ENCODE data around the gene SDC3. TPM values are rescaled to one million over a fixed set of nuclear protein-coding genes. Genes with fewer than 3 reads are reported as not detected.

The SDC3 gene
- total RNA-seq, 1 donor from 2014 or later, result 51.3 TPM

DNA sequence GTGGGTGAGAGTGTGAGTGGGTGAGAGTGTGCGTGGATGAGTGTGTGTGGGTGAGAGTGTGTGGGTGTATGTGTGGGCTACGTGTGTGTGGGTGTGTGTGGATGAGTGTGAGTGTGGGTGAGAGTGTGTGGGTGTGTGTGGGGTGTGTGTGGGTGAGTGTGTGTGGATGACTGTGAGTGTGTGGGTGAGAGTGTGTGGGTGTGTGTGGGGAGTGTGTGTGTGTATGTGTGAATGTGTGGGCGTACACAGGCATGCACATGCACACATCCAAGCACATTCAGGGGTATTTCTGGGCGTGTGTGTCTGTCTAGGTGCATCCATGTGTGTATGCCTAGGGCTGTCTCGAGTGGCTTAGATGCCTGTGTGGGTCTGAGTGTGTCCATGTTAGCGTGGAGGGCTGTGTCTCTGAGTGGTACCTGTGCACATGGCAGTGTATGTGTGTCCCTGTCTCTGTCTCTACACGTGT lies 14.0 kb downstream of the SDC3 start:
- no peak for TF ChIP-seq CTCF (IDR thresholded peaks at IDR 0.05; ENCODE audit: unreplicated experiment)
- H3K9me3 Mint-ChIP-seq (ENCODE audit: unreplicated experiment), result no peaks in the 10 kb centered on the region
- no peak overlapping the region for H3K4me3 Mint-ChIP-seq (ENCODE audit: unreplicated experiment)
- no peak overlapping the region for H3K27ac Mint-ChIP-seq (ENCODE audit: unreplicated experiment)
- DNase-seq (ENCODE audit: low spot score), result no peak
- H3K36me3 Mint-ChIP-seq (ENCODE audit: low read depth, unreplicated experiment), result peaks cover 8% of the 10 kb centered on the region
- H3K27me3 Mint-ChIP-seq (ENCODE audit: unreplicated experiment), result peaks cover 11% of the 10 kb centered on the region
- peaks cover 7% of the 10 kb centered on the region for H3K4me1 Mint-ChIP-seq (ENCODE audit: unreplicated experiment)

GRCh38 chr1:30893776-30894507 lies 14.6 kb downstream of the SDC3 start:
- Mint-ChIP-seq H3K27me3 (ENCODE audit: unreplicated experiment) (peaks cover 11% of the 10 kb centered on the region), H3K4me1 (ENCODE audit: unreplicated experiment) (peaks cover 7% of the 10 kb centered on the region), H3K27ac (ENCODE audit: unreplicated experiment) (no peak overlapping the region), H3K9me3 (ENCODE audit: unreplicated experiment) (no peaks in the 10 kb centered on the region), H3K36me3 (ENCODE audit: low read depth, unreplicated experiment) (peaks cover 8% of the 10 kb centered on the region), H3K4me3 (ENCODE audit: unreplicated experiment) (no peak overlapping the region)
- TF ChIP-seq CTCF (IDR thresholded peaks at IDR 0.05; ENCODE audit: unreplicated experiment), result no peak
- no peak for DNase-seq (ENCODE audit: low spot score)

DNA sequence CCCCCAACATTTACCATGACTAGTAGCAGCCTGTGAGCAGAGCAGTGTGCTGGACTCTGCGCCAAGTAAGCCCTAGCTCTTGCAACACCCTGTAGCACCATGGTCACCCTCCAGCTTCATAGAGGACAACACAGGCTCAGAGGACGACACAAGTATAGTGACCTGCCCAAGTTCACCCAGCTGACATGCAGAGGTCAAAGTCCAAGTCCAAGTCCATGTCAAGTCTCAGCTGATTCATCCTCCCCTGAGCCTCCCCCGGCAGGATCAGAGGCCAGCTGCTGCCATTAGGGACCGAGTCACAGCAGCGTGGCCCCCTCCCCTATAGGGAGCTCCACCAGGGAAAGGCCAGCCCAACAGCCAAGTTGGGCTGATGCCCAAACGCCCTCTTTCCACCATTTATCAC lies 15.9 kb downstream of the SDC3 start:
- Mint-ChIP-seq H3K9me3 (ENCODE audit: unreplicated experiment) (no peaks in the 10 kb centered on the region), H3K4me3 (ENCODE audit: unreplicated experiment) (no peak overlapping the region), H3K4me1 (ENCODE audit: unreplicated experiment) (peaks cover 7% of the 10 kb centered on the region), H3K27ac (ENCODE audit: unreplicated experiment) (no peak overlapping the region), H3K27me3 (ENCODE audit: unreplicated experiment) (peaks cover 9% of the 10 kb centered on the region), H3K36me3 (ENCODE audit: low read depth, unreplicated experiment) (peaks cover 6% of the 10 kb centered on the region)
- DNase-seq (ENCODE audit: low spot score), result no peak
- TF ChIP-seq CTCF (IDR thresholded peaks at IDR 0.05; ENCODE audit: unreplicated experiment), result no peak

DNA sequence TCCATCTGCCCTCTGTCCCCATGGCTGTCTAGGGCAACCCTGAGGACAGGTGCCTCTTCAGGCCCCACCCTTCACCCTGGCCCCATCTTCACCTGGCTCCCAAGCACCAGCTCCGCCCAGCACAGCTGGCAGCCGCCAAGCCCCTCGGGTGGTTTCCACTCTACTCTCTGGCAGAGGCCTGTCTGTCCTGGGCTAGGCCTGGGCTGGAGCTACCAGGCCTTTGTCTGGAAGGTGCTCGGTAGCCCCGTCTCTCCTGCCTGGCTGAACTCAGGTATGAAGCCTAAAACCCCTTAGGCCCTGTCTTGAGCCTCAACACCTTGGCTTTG lies 17.4 kb downstream of the SDC3 start:
- peaks cover 5% of the 10 kb centered on the region for H3K4me1 Mint-ChIP-seq (ENCODE audit: unreplicated experiment)
- H3K9me3 Mint-ChIP-seq (ENCODE audit: unreplicated experiment), result no peaks in the 10 kb centered on the region
- no peak for DNase-seq (ENCODE audit: low spot score)
- H3K4me3 Mint-ChIP-seq (ENCODE audit: unreplicated experiment), result no peak overlapping the region
- no peak overlapping the region for H3K27ac Mint-ChIP-seq (ENCODE audit: unreplicated experiment)
- TF ChIP-seq CTCF (IDR thresholded peaks at IDR 0.05; ENCODE audit: unreplicated experiment), result no peak
- H3K27me3 Mint-ChIP-seq (ENCODE audit: unreplicated experiment), result peaks cover 6% of the 10 kb centered on the region
- peaks cover under 1% of the 10 kb centered on the region for H3K36me3 Mint-ChIP-seq (ENCODE audit: low read depth, unreplicated experiment)

- Mint-ChIP-seq H3K27me3 (ENCODE audit: unreplicated experiment) (peaks cover 3% of the 10 kb centered on the region), H3K9me3 (ENCODE audit: unreplicated experiment) (no peaks in the 10 kb centered on the region), H3K4me3 (ENCODE audit: unreplicated experiment) (no peak overlapping the region), H3K36me3 (ENCODE audit: low read depth, unreplicated experiment) (no peaks in the 10 kb centered on the region), H3K4me1 (ENCODE audit: unreplicated experiment) (peaks cover 7% of the 10 kb centered on the region), H3K27ac (ENCODE audit: unreplicated experiment) (no peak overlapping the region)
- TF ChIP-seq CTCF (IDR thresholded peaks at IDR 0.05; ENCODE audit: unreplicated experiment), result no peak
- no peak for DNase-seq (ENCODE audit: low spot score)
These were observed 17.9 kb downstream of the SDC3 start for GRCh38 chr1:30890502-30891226.
